Right forelimb (tissue), 1 donor: ENCODE data around the gene HMOX2.

Experiments
- DNase-seq: peaks from one replicate; pipeline ENCODE4 v3.0.0-alpha.2; 2018

Gene HMOX2

GRCh38 chr16:4505356-4506147, 29.4 kb downstream of the HMOX2 start:
- no peak for DNase-seq

- peak; percentile 73 for DNase-seq
Observed at GRCh38 chr16:4506450-4506849, 30.3 kb downstream of the HMOX2 start.

GRCh38 chr16:4507588-4508345, 31.6 kb downstream of the HMOX2 start:
- DNase-seq = no peak

DNA sequence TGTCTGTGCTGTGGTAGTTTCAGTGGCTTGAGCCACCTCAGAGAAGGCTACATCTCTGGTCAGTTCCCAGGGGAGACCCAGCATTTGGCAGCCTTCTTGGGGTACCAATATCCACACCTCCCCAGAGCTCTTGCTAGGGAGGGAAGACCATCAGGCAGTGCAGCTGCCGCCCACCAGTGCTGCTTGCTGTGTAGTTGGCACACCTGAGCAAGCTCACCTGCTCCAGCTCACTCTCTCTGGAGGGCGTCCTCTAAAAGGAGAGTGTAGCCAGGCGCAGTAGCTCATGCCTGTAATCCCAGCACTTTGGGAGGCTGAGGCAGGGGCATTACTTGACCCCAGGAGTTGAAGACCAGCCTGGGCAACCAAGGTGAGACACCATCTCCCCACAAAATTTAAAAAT, 32.6 kb downstream of the HMOX2 start:
- no peak for DNase-seq

DNA sequence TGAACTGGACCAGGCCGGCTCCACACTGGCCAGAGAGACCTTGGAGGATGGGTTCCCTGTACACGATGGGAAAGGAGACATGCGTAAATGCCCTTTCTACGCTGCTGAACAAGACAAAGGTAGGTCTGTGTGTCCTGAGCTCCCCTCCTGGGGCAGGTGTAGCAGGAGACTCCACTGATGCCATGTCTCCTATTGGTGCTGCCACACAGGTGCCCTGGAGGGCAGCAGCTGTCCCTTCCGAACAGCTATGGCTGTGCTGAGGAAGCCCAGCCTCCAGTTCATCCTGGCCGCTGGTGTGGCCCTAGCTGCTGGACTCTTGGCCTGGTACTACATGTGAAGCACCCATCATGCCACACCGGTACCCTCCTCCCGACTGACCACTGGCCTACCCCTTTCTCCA, 33.2 kb downstream of the HMOX2 start:
- no peak for DNase-seq

- no peak for DNase-seq
Observed at GRCh38 chr16:4510131-4510530, 33.9 kb downstream of the HMOX2 start.

GRCh38 chr16:4510747-4511426, 34.7 kb downstream of the HMOX2 start:
- no peak for DNase-seq

DNA sequence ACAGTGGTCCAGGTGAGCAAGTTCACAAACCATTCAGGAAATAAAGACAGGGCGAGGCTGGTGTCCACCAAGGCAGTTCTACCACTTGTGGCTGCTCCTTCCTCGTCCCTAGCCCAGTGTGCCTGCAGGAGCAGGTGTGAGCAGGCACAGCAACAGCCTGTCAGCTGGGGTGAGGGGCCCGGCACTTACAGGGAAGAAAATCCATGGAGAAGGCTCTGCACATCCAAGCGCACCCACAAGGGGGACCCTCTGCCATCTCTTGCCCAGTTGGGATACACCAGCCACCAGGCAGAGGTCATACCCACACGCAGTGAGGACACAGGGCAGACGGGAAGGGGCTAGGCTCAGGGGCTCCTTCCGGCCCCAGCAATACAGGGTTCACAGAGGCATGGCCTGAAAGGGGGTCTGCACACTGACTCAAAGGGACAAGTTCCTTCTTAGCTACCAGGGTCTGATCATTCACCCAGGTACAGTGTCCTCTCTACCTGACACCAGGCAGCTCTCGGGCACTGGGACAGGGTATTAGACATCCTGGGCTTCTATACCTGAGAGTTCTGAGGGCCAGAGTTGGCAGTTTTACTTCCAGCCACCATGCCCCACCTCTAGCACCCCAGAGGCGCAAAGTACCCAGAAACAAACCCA, 35.4 kb downstream of the HMOX2 start:
- DNase-seq = peak; percentile 74

GRCh38 chr16:4512473-4512872, 36.3 kb downstream of the HMOX2 start:
- DNase-seq = no peak

- DNase-seq = no peak
Observed at GRCh38 chr16:4513086-4513860, 37.1 kb downstream of the HMOX2 start.

- no peak for DNase-seq
Observed at GRCh38 chr16:4513881-4514280, 37.7 kb downstream of the HMOX2 start.

GRCh38 chr16:4514606-4515005, 38.4 kb downstream of the HMOX2 start:
- DNase-seq = no peak

- no peak for DNase-seq
Observed at GRCh38 chr16:4515611-4516233, 39.5 kb downstream of the HMOX2 start.

DNA sequence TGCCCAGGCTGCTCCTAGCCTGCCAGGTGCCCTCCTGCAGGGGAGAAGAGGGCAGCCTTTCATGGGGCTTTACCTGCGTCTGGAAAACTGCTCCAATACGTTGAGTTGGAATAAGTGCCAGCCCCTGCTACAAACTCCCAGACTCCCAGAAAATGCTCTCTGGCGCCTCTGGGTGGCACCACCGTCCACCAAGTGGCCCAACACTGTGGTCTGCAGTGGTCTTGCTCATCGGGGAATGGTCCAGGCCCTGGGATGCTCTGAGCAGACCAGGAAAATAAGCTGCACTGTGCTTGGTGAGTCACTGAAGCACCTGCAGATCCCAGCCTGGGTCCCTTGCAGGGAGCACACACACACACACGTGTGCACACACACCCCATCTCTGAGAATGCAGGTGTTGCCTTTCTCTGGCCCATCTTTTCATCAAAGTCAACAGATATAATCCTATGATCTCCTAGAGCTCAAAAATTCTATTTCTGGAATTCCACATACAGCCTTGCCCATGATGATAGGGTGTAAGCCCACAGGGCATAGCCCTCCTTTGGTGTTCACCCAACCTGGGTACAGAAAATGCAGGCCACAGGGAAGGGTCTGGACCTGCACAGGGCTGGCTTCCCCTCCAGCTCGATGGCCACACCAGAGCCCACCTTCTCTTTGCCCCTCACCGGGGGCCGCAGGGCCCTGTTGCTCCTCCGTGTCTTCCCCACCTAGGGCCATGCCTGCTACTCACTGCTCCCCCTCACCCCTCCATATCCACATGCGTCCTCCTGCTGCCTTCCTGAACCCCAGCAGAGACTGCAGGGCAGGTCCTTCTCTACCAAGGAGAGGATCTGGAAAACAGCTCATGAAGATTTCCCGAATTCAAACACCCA, 41.8 kb downstream of the HMOX2 start:
- DNase-seq = peak; percentile 62

DNA sequence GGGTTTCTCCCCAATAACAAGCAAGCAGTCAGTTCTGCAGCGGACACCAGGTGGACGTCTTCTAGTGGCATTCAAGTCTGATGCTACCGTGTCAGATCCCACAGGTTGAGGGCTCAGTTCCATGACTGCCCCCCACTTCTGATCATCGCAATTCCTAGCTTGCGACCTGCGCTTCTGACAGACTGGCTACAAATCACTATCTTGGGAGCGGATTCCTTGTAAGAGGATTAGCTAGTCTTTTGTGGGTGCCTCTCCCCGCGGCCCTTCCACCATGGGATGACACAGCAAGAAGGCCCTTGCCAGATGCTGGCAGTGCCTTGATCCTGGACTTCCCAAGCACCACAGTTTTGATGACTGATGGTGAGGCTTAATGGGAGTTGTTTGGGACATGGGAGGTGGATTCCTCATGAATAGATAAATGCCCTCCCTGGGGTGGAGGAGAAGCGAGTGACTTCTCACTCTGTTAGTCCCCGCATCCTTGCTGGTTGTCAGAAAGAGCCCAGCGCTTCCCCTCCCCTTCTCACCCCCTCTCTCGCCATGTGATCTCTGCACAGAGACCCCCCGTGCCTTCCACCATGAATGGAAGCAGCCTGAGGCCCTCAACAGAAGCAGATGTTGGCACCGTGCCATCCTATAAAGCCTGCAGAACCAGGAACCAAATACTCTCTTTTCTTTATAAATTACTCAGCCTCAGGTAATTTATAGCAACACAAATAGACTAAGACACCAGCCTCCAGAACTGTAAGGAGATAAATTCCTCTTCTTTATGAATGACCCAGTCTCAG, 43.3 kb downstream of the HMOX2 start:
- DNase-seq = no peak

DNA sequence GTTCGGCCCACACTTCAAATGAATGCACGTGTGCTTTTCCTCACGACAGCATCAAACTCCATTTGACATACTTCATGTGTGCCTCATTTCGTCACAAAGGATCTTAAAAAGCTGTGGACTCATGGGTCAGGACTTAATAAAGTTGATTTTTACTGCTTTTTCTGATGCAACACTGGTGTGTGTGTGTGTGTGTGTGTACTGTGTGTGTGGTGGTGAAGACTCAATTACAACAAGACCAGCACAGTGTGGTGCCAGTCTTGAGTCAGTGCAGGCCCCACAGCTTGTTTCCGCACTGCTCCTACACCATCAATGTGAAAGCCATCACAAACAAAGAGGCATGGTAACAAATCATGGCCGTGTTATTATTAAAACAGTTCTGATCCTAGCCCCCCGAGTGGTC, 44.7 kb downstream of the HMOX2 start:
- DNase-seq = no peak

- DNase-seq = peak; percentile 58
Observed at GRCh38 chr16:4522051-4522581, 45.9 kb downstream of the HMOX2 start.

- DNase-seq = no peak
Observed at GRCh38 chr16:4523686-4524085, 47.5 kb downstream of the HMOX2 start.

GRCh38 chr16:4524571-4524970, 48.4 kb downstream of the HMOX2 start:
- no peak for DNase-seq

GRCh38 chr16:4525069-4525468, 48.9 kb downstream of the HMOX2 start:
- no peak for DNase-seq
